ENCODE data around the gene ZBTB40. TPM values are rescaled to one million over a fixed set of nuclear protein-coding genes. Genes with fewer than 3 reads are reported as not detected.

Gene ZBTB40
- total and polyA plus RNA-seq, 10 of the 15 experiments (the other 5 are each of a cell fraction or from before 2014, with no cell fraction given): 1.9 to 14.4 (median 9.0) TPM

DNA sequence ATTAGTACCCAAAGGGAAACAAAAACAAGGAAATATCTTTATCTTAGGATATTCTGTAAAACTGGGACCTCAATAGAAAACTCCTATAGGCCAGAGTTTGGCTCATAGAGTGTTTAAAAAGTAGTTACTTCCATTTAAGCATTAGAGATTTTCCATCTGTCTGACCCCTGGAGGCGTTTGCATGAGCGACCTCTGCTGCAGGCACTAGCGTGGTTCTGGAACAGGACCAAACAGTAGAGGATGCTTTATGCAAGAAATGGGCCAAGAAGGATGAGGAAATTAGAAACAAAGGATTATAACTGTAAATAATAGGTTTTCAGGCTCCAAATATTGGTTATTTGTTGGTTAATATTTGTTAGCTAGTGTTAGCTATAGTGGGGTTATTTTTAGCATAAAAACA is 5.7 kb downstream of the ZBTB40 start:
- RAD21 ChIA-PET (ENCODE audit: unreplicated experiment): no interaction called here
- Histone ChIP-seq H3K4me3 (no peak overlapping the region), H3K27ac (ENCODE audit: control insufficient read depth, insufficient read depth) (no peak overlapping the region), H3K9ac (ENCODE audit: control insufficient read depth, insufficient read depth, low read length) (no peak overlapping the region), H3K36me3 (ENCODE audit: control insufficient read depth in 2 of 2, insufficient read depth in 2 of 2, low read length in 1 of 2) (no peaks in the 10 kb centered on the region), H2AFZ (ENCODE audit: control insufficient read depth, low read depth, low read length) (no peak overlapping the region), H3K4me2 (ENCODE audit: control insufficient read depth, insufficient read depth) (no peak overlapping the region), H3K4me1 (ENCODE audit: control insufficient read depth, insufficient read depth, low read length) (peaks cover 5% of the 10 kb centered on the region), H4K20me1 (ENCODE audit: control insufficient read depth, insufficient read depth) (no peaks in the 10 kb centered on the region; the same call in 1 of the 2 replicates), H3K79me2 (ENCODE audit: control insufficient read depth, insufficient read depth, low read length) (peaks cover 12% of the 10 kb centered on the region), H3K9me3 (replicated peaks; ENCODE audit: control insufficient read depth, insufficient read depth, low read length) (no peaks in the 10 kb centered on the region), H3K27me3 (replicated peaks in 1 of 2; ENCODE audit: control insufficient read depth in 2 of 2, insufficient read depth in 2 of 2, low read length in 1 of 2) (no peaks in the 10 kb centered on the region)
- TF ChIP-seq, protein P1, sequence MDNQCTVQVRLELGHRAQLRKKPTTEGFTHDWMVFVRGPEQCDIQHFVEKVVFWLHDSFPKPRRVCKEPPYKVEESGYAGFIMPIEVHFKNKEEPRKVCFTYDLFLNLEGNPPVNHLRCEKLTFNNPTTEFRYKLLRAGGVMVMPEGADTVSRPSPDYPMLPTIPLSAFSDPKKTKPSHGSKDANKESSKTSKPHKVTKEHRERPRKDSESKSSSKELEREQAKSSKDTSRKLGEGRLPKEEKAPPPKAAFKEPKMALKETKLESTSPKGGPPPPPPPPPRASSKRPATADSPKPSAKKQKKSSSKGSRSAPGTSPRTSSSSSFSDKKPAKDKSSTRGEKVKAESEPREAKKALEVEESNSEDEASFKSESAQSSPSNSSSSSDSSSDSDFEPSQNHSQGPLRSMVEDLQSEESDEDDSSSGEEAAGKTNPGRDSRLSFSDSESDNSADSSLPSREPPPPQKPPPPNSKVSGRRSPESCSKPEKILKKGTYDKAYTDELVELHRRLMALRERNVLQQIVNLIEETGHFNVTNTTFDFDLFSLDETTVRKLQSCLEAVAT (IDR thresholded peaks at IDR 0.05): no peak
- TF ChIP-seq BACH1 (IDR thresholded peaks at IDR 0.05; ENCODE audit: borderline replicate concordance): no peak
- TF ChIP-seq, protein P2, sequence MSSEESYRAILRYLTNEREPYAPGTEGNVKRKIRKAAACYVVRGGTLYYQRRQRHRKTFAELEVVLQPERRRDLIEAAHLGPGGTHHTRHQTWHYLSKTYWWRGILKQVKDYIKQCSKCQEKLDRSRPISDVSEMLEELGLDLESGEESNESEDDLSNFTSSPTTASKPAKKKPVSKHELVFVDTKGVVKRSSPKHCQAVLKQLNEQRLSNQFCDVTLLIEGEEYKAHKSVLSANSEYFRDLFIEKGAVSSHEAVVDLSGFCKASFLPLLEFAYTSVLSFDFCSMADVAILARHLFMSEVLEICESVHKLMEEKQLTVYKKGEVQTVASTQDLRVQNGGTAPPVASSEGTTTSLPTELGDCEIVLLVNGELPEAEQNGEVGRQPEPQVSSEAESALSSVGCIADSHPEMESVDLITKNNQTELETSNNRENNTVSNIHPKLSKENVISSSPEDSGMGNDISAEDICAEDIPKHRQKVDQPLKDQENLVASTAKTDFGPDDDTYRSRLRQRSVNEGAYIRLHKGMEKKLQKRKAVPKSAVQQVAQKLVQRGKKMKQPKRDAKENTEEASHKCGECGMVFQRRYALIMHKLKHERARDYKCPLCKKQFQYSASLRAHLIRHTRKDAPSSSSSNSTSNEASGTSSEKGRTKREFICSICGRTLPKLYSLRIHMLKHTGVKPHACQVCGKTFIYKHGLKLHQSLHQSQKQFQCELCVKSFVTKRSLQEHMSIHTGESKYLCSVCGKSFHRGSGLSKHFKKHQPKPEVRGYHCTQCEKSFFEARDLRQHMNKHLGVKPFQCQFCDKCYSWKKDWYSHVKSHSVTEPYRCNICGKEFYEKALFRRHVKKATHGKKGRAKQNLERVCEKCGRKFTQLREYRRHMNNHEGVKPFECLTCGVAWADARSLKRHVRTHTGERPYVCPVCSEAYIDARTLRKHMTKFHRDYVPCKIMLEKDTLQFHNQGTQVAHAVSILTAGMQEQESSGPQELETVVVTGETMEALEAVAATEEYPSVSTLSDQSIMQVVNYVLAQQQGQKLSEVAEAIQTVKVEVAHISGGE (CRISPR knock-in tag; IDR thresholded peaks at IDR 0.05): no peak
- TF ChIP-seq CBX5 (IDR thresholded peaks at IDR 0.05; ENCODE audit: low read depth): no peak
- TF ChIP-seq, protein P3, sequence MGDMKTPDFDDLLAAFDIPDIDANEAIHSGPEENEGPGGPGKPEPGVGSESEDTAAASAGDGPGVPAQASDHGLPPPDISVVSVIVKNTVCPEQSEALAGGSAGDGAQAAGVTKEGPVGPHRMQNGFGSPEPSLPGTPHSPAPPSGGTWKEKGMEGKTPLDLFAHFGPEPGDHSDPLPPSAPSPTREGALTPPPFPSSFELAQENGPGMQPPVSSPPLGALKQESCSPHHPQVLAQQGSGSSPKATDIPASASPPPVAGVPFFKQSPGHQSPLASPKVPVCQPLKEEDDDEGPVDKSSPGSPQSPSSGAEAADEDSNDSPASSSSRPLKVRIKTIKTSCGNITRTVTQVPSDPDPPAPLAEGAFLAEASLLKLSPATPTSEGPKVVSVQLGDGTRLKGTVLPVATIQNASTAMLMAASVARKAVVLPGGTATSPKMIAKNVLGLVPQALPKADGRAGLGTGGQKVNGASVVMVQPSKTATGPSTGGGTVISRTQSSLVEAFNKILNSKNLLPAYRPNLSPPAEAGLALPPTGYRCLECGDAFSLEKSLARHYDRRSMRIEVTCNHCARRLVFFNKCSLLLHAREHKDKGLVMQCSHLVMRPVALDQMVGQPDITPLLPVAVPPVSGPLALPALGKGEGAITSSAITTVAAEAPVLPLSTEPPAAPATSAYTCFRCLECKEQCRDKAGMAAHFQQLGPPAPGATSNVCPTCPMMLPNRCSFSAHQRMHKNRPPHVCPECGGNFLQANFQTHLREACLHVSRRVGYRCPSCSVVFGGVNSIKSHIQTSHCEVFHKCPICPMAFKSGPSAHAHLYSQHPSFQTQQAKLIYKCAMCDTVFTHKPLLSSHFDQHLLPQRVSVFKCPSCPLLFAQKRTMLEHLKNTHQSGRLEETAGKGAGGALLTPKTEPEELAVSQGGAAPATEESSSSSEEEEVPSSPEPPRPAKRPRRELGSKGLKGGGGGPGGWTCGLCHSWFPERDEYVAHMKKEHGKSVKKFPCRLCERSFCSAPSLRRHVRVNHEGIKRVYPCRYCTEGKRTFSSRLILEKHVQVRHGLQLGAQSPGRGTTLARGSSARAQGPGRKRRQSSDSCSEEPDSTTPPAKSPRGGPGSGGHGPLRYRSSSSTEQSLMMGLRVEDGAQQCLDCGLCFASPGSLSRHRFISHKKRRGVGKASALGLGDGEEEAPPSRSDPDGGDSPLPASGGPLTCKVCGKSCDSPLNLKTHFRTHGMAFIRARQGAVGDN (IDR thresholded peaks at IDR 0.05): no peak
- TF ChIP-seq, protein P4, sequence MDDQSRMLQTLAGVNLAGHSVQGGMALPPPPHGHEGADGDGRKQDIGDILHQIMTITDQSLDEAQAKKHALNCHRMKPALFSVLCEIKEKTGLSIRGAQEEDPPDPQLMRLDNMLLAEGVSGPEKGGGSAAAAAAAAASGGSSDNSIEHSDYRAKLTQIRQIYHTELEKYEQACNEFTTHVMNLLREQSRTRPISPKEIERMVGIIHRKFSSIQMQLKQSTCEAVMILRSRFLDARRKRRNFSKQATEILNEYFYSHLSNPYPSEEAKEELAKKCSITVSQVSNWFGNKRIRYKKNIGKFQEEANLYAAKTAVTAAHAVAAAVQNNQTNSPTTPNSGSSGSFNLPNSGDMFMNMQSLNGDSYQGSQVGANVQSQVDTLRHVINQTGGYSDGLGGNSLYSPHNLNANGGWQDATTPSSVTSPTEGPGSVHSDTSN (IDR thresholded peaks at IDR 0.05; ENCODE audit: insufficient replicate concordance, low read depth, low read length): no peak
- TF ChIP-seq, protein P5, sequence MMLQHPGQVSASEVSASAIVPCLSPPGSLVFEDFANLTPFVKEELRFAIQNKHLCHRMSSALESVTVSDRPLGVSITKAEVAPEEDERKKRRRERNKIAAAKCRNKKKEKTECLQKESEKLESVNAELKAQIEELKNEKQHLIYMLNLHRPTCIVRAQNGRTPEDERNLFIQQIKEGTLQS (IDR thresholded peaks at IDR 0.05; ENCODE audit: borderline replicate concordance, extremely low read depth, low read depth, low read length): no peak
- TF ChIP-seq, protein P6, sequence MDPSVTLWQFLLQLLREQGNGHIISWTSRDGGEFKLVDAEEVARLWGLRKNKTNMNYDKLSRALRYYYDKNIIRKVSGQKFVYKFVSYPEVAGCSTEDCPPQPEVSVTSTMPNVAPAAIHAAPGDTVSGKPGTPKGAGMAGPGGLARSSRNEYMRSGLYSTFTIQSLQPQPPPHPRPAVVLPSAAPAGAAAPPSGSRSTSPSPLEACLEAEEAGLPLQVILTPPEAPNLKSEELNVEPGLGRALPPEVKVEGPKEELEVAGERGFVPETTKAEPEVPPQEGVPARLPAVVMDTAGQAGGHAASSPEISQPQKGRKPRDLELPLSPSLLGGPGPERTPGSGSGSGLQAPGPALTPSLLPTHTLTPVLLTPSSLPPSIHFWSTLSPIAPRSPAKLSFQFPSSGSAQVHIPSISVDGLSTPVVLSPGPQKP (IDR thresholded peaks at IDR 0.05; ENCODE audit: low read depth, low read length): no peak
- TF ChIP-seq JUNB (IDR thresholded peaks at IDR 0.05): no peak
- POLR2A ChIA-PET: no interaction called here
- DNase-seq (ENCODE audit: low read depth, low spot score) (no peak), FAIRE-seq (no peak), ATAC-seq (no peak)
- CTCF ChIA-PET: interaction anchor here (0.6 kb wide), 1 partner anchor 1300 kb away, joined by 3 read pairs; no protein-coding TSS in a partner anchor
- SMC1A ChIA-PET (ENCODE audit: uncharacterized antibody, unreplicated experiment): interaction anchor here (0.6 to 1.6 kb wide), 2 partner anchors 15 to 460 kb away, joined by 3 read pairs; no protein-coding TSS in a partner anchor
- intact Hi-C loops (cut with micrococcal nuclease; ENCODE audit: unreplicated experiment): no loop called here
- WGBS (ENCODE audit: insufficient coverage, insufficient replicate concordance, low lambda C conversion rate, missing lambda C conversion rate): 90% methylated on average over 3 of the region's 3 CpGs
- in situ Hi-C loops (cut with MboI): no loop called here
- BruUV-seq (replicated peaks): no TSS peak

All from GM12878 (cell line).